HT-29 (cell line): Measurements from ENCODE around the gene MAP7. TPM values are rescaled to one million over a fixed set of nuclear protein-coding genes. Genes with fewer than 3 reads are reported as not detected.

Experiments used
- DNase-seq: peaks from one replicate; pipeline ENCODE4 v3.0.0-alpha.2; 2015; ENCODE audit warnings: low spot score
- total RNA-seq: library from RNA; depleted of rRNA; stranded (reverse); fragments of >200 nt; shearing (Covaris generic); gene quantifications from 2 replicates; pipeline ENCODE4 v1.2.3, GENCODE V29; 2014

MAP7 gene
- total RNA-seq, 1 experiment from 2014 or later: 44.6 TPM

GRCh38 chr6:136532030-136532429 lies 18.2 kb downstream of the MAP7 start:
- DNase-seq: no peak

- no peak for DNase-seq
Measured at GRCh38 chr6:136529710-136530109, 20.5 kb downstream of the MAP7 start.

- DNase-seq: no peak
Measured at GRCh38 chr6:136528477-136528876, 21.7 kb downstream of the MAP7 start.

GRCh38 chr6:136527831-136528230 lies 22.4 kb downstream of the MAP7 start:
- DNase-seq: no peak

GRCh38 chr6:136526937-136527336 lies 23.3 kb downstream of the MAP7 start:
- DNase-seq: no peak

GRCh38 chr6:136526196-136526930 lies 23.9 kb downstream of the MAP7 start:
- DNase-seq: peak; percentile 53

- peak; percentile 61 for DNase-seq
Measured at GRCh38 chr6:136525586-136526195, 24.5 kb downstream of the MAP7 start.

- DNase-seq: no peak
Measured at GRCh38 chr6:136524936-136525413, 25.2 kb downstream of the MAP7 start.

GRCh38 chr6:136524339-136524935 lies 25.8 kb downstream of the MAP7 start:
- no peak for DNase-seq

GRCh38 chr6:136523196-136523595 lies 27.0 kb downstream of the MAP7 start:
- DNase-seq: no peak

- no peak for DNase-seq
Measured at GRCh38 chr6:136522636-136523035, 27.6 kb downstream of the MAP7 start.

- DNase-seq: no peak
Measured at GRCh38 chr6:136521911-136522310, 28.3 kb downstream of the MAP7 start.

- DNase-seq: no peak
Measured at GRCh38 chr6:136521427-136521826, 28.8 kb downstream of the MAP7 start.

- no peak for DNase-seq
Measured at GRCh38 chr6:136520517-136520916, 29.7 kb downstream of the MAP7 start.

- DNase-seq: no peak
Measured at GRCh38 chr6:136517582-136517981, 32.6 kb downstream of the MAP7 start.

GRCh38 chr6:136517002-136517401 lies 33.2 kb downstream of the MAP7 start:
- DNase-seq: no peak

GRCh38 chr6:136514591-136514990 lies 35.6 kb downstream of the MAP7 start:
- DNase-seq: no peak

GRCh38 chr6:136511926-136512325 lies 38.3 kb downstream of the MAP7 start:
- peak; percentile 24 for DNase-seq

- peak; percentile 60 for DNase-seq
Measured at GRCh38 chr6:136511397-136511796, 38.8 kb downstream of the MAP7 start.

- no peak for DNase-seq
Measured at GRCh38 chr6:136510782-136511181, 39.4 kb downstream of the MAP7 start.

- DNase-seq: no peak
Measured at GRCh38 chr6:136510299-136510698, 39.9 kb downstream of the MAP7 start.

GRCh38 chr6:136508725-136509392 lies 41.4 kb downstream of the MAP7 start:
- no peak for DNase-seq
